Fibroblast of the aortic adventitia (primary cell): ENCODE results near the gene PPARG. TPM values are rescaled to one million over a fixed set of nuclear protein-coding genes. Genes with fewer than 3 reads are reported as not detected.
"Not testable (repeated sequence)": the region's sequence is repeated elsewhere in the genome, so short reads cannot be mapped to it uniquely, and the experiment has no call there.

Source experiments
- DNase-seq: peaks from one replicate; pipeline ENCODE4 v3.0.0-alpha.2; 2010; ENCODE audit warnings: low read depth
- H3K4me3 ChIP-seq: 2 replicates; pipeline ENCODE4 v1.5.1; 2011; ENCODE audit warnings: low read depth, mild to moderate bottlenecking, control low read depth, low read length, moderate library complexity
- total RNA-seq: library from RNA; depleted of rRNA; stranded (reverse); fragments of >200 nt; gene quantifications from 2 replicates; pipeline ENCODE4 v1.2.3, GENCODE V29; 2012; ENCODE audit warnings: low replicate concordance
- TF ChIP-seq, protein P1 (sequence below): IDR thresholded peaks from 2 replicates; pipeline ENCODE4 v1.5.1; 2011; ENCODE audit warnings: mild to moderate bottlenecking, low read length, control low read depth, inconsistent platforms; ENCODE audit not compliant: insufficient read depth

The PPARG gene
- total RNA-seq, 1 donor = 39.4 TPM

DNA sequence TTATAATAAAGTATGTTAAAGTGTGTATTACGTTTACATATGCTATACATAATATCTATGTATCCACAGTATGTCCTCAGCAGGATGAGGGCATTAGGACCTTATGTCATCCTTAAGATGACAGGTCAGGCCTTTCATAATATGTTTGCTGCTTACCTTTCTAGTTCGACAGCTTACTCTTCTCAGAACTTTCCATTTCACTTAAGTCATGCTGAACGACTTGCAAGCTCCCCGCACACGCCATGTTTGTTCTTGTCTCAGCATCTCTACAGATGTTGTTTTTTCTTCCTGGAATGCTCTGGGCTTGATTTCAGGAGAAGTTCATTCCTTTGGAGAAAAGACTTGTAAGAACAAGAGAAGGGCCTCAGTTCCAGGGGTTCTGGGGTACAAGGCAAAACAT is 36.0 kb upstream of the PPARG start:
- TF ChIP-seq, protein P1, sequence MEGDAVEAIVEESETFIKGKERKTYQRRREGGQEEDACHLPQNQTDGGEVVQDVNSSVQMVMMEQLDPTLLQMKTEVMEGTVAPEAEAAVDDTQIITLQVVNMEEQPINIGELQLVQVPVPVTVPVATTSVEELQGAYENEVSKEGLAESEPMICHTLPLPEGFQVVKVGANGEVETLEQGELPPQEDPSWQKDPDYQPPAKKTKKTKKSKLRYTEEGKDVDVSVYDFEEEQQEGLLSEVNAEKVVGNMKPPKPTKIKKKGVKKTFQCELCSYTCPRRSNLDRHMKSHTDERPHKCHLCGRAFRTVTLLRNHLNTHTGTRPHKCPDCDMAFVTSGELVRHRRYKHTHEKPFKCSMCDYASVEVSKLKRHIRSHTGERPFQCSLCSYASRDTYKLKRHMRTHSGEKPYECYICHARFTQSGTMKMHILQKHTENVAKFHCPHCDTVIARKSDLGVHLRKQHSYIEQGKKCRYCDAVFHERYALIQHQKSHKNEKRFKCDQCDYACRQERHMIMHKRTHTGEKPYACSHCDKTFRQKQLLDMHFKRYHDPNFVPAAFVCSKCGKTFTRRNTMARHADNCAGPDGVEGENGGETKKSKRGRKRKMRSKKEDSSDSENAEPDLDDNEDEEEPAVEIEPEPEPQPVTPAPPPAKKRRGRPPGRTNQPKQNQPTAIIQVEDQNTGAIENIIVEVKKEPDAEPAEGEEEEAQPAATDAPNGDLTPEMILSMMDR = no peak
- H3K4me3 ChIP-seq = no peak overlapping the region

DNA sequence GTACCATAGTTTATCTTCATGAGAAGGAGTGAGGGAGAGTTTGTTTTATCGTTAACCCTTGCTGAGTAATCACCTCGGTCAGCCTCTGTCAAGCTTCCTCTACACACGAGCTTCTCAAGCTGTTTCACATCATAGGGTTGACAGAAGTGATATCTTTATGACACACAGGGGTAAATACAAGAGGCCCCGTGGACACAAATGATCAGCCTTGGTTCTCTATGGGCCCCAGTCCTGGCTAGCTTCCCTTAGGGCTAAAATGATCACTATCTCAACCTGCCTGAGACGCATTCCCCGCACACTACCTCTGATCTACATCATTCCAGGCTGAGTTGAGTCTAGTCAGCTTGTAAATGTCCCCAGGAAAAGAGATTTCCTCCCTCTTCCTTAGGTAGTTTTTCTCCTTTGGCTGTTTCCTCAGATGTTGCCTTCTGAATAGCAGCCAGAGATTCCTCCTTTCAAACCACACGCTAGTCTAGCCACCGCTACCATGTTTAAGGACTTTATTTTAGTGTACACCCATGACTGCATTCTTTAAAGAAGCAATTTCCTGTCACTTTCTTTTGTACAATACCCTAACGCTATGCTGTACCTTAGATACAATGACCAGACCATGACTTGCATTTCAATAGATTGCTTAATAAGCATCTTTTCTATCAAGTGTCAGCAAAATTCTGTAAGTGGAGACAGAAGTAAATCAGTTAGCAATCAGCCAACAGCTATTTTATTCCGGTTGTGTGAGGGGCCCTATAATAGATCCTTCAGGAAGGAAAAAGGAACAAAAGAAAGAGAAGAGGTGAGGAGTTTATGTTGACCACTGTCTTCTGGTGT is 35.1 kb upstream of the PPARG start:
- no peak for DNase-seq
- no peak overlapping the region for H3K4me3 ChIP-seq
- TF ChIP-seq, protein P1 = no peak

More for the DNA sequence above, 36.0 kb upstream of the PPARG start:
- DNase-seq = no peak

DNA sequence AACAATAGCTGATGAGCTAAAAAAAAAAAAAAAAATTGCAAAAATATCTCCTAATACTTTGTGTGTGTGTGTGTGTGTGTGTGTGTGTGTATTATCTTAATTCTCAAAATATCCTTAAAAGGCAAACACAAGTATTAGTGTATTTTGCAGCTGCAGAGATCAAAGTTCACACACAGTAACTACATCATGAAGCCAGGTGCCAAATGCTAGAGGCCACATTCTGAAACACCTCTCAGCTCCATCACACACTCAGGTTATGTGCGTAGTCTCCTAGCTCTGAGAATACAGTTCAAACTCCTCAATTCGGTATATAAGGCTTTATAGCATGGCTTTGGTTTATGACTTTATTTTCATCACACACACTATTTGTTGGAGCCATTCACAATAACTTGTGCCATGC is 33.5 kb upstream of the PPARG start:
- TF ChIP-seq, protein P1 = no peak
- H3K4me3 ChIP-seq = no peak overlapping the region
- no peak for DNase-seq

DNA sequence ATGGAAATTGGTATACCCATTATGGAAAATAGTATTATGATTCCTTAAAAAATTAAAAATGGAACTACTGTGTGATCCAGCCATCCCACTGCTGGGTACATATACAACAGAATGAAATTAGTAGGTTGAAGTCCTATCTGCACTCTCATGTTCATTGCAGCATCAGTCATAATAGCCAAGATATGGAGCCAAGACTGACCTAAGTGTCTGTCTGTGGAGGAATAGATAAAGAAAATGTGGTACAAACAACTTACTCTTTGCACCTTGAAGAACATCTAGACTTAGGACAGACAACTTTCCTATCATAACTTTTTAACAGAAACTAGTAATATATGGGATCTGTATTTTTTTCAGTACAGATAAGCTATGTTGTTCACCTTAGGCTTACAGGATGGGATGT is 30.0 kb upstream of the PPARG start:
- no peak overlapping the region for H3K4me3 ChIP-seq
- TF ChIP-seq, protein P1 = no peak
- no peak for DNase-seq

DNA sequence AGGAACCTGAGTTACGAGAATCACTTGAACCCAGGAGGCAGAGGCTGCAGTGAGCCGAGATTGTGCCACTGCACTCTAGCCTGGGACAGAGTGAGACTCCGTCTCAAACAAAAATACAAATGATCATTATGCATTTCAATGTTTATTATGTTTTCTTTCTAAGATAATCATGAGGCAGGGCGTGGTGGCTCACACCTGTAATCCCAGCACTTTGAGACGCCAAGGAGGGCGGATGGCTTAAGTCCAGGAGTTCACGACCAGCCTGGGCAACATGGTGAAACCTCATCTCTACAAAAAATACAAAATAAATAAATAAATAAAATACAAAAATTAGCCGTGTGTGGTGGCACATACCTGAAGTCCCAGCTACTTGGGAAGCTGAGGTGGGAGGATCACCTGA is 26.7 kb upstream of the PPARG start:
- DNase-seq, H3K4me3 ChIP-seq: not testable (repeated sequence)

DNA sequence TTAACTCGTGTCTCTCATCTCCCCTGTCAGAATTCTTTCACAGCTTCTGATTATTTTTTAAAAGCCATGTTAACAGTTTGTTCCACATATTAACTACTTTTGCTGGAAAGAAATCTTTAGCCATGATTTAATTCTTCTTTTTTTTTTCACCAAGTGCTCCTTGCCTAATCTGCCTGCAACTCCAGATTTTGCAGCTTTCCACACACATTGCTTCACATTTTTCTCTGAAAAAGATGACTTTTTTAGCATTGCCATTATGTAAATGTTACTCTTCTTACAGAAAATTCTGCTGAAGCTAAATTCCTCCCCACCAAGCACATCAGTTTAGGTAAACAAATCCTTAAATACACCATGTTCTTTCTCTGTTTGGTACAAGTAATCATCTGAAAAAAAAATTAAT is 23.4 kb upstream of the PPARG start:
- DNase-seq = no peak
- H3K4me3 ChIP-seq = no peak overlapping the region
- TF ChIP-seq, protein P1 = no peak

DNA sequence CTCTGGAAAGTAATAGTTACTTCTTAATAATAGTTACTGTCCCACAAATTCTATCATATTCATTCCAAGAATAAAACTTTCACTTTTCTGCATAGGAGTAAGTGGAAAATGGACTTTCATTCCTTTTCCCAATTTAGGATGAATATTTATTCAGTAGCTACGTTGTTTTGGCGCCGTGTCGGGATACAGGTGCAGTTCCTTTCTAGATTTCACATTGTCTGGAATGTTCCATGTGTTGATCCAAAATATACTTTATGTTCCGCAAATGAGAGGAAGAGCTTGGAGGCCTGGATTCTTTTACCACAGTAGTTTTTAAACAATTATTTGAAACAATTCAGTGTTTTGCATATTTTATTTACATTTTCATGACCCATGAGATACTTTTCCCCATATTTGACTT is 22.8 kb upstream of the PPARG start:
- H3K4me3 ChIP-seq = no peak overlapping the region
- TF ChIP-seq, protein P1 = no peak
- no peak for DNase-seq
